IPS DF 4.7 (cell line): Measurements from ENCODE around the gene CAPZA2.
"Not testable (repeated sequence)": the region's sequence is repeated elsewhere in the genome, so short reads cannot be mapped to it uniquely, and the experiment has no call there.

Source experiments
- DNase-seq: peaks from one replicate; pipeline ENCODE4 v3.0.0-alpha.2; 2013; ENCODE audit warnings: low spot score; ENCODE audit errors: extremely low read depth

CAPZA2 gene

DNA sequence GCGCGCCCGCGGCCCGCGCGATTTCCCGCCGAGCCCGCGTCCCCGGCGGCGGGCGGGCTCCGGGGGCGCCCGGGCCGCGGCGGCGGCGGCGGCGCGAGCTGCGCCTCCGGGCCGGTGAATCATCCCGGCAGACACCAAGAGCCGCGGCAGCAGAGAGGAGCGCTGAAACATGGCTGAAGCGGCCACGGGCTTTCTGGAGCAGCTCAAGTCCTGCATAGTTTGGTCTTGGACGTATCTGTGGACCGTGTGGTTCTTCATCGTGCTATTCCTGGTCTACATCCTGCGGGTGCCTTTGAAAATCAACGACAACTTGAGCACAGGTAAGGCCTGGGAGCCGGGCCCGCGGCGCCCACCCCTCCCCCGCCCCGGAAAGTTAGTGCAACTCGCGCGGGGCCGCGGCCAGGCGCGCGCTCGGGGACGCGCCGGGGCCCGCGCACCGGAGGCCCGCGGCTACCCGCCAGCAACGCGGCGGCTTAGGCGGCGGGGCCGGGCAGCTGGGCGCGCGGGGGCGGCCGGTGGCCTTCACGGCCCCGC, 91.1 kb downstream of the CAPZA2 start, which contains the start of gene ST7:
ST7 (plus strand) TSS at position 130 of the 534 bp plus-strand sequence; CDS start at position 170, 40 bp downstream.
- DNase-seq: no peak

DNA sequence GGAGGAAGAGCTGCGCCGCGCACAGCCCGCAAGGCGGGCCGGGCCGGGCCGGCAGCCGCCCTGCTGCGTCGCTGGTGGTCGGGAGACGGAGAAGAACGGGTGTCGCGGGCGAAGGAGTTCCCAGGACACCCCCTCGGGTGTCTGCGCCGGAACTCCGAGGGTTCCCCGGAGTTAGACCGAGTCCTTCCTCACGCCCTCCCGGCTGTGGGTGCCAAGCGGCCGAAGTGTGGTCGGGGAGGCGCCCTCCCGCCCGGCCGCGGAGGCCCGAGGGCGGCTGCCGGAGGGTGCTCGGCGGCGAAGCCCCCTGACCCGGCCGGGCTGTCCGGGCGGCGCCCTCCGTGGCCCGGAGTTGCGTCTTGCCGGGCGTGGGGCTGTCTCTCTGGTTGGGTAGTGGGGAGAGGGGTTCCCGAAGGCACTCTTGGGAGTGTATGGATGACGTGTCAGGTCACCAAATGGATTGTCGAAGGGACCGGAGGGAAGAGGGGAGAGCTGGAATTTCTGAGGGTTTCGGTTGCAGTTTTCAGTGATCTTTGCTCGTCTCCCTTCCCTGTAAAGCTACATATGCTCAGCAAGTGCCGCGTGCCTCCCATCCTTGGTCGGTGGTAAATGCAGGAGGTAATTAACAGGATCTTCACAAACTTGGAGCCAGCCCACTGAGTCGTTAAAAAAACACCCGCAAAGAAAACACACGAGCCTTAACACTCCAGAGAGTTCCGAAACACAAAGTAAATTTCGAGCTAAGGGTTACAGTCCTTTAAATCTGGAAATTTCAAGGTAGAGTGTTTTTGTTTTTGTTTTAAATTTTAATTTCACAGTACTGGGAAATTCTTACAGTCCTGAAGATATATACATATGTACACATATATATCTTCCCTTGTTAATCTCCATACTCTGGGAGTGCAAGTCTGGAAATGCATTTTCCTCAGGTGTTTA, 91.8 kb downstream of the CAPZA2 start:
- DNase-seq: no peak

DNA sequence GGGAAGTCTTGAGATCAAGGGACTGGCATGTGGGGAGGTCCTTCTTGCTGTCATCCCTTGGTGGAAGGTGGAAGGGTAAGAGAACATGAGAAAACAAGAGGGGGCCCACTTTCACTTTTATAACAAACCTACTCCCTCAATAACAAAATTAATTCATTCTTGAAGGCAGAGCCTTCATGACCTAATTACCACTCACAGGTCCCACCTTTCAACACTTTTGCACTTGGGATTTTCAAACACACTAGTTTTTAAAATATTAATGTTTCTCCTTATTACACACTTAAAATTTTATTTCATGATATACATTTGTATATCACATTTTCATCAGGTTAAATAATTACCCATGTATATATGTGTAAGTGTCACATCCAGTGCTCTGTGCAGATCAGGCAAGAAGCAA, 93.0 kb downstream of the CAPZA2 start:
- no peak for DNase-seq

DNA sequence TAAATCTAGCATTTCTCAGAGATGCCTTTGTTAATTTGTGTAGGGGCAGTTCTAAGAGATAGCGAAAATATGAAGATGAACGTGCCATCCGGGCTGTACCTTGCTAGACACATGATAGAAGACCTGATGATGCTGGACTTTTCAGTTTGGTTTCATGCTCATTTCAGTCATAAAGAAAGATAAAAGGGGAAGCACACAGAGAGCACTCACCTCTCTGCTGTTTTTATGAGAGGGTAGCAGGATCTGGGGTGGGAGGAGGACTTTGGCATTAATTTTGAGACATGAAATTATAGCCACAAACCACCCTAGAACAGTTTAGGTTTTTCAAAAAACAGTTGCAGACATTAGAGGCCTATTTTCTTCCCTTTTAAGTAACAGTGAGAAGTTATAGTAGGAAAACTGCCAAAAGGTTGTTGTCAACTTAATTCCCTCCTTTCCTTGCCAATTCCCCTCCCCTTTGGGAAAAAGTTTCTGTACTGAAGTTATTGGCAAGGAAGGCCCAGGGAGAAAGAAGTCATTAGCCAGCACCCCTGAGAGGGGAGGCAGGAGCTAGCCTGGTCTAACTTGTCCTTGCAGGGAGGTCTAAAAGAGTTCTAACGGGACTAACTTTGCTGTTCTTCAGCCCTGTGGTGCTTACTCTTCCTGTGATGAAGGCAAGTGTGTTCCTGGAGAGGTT, 93.6 kb downstream of the CAPZA2 start:
- DNase-seq: no peak

DNA sequence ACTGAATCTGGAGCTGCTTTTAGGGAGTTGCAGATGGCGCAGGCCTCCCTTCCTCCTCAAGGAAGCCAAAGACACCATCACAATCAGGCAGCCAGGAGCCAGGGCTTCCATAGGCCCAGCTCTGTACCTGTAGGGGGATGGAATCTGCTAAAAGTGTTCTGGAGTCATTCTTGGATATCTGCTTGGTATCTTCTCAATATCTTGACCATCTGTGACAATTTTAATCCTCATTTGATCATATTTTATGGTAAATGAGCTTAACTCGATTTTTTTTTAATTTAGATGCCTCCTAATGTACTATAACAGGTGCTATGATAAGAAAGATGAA, 94.1 kb downstream of the CAPZA2 start:
- DNase-seq: no peak

DNA sequence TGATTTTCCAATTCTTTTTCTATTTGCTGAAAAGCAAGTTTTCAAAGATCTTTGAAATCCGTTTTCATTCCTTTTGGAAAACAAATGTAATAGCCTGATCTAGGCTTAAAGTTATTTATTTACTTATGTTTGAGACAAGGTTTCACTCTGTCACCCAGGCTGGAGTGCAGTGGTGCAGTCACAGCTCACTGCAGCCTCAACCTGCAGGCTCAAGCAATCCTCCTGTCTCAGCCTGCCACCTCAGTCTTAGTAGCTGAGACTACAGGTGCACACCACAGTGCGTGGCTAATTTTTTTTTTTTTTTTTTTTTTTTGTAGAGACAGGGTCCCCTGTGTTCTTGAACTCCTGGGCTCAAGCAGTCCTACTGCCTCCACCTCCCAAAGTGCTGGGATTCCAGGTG, 95.5 kb downstream of the CAPZA2 start:
- no peak for DNase-seq

DNA sequence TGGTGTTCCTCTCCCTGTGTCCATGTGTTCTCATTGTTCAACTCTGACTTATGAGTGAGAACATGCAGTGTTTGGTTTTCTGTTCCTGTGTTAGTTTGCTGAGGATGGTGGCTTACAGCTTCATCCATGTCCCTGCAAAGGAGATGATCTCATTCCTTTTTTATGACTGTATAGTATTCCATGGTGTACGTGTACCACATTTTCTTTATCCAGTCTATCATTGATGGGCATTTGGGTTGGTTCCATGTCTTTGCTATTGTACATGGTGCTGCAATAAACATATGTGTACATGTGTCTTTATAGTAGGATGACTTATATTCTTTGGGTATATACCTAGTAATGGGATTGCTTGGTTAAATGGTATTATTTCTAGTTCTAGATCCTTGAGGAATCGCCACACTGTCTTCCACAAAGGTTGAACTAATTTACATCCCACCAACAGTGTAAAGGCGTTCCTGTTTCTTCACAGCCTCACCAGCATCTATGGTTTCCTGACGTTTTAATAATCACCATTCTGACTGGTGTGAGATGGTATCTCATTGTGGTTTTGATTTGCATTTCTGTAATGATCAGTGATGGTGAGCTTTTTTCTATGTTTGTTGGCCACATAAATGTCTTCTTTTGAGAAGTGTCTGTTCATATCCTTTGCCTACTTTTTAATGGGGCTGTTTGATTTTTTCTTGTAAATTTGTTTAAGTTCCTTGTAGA, 99.7 kb downstream of the CAPZA2 start:
- not testable (repeated sequence) for DNase-seq

DNA sequence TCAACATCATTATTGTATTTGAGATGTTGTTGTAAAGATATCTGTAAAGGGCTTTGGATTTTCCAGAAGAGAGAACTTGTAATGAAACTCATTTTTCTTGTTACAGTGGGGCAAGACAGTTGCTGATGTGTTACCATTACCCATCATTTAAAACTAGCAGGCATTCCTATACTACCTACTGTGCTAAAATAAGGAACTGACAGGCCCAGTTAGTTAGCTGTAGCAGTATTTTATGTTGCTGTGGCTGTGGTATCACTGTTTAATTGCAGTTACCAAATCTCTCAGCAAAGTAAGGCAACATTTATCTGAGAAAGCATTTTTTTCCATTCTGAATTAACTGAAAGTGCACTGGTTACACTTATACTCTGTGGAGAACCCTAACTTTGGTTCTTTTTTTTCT, 100.8 kb downstream of the CAPZA2 start:
- DNase-seq: no peak

DNA sequence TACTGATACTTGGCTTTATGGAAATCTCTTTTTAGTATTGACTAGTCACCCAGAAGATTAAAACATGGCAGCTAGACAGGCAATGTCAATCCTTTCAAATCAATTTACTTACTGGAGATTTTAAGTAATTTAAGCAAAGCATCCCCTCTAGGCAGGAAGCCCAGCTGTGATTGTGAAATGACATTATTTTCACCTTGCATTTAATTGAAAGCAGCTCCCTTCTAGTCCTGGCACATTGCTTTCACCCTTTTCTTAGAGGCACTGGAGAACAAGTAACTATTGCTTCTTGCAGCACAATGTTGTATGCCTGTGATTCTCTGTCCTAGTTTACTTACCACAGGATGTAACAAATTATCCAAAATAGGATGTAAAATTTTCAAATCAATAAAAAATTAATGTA, 104.2 kb downstream of the CAPZA2 start:
- no peak for DNase-seq

DNA sequence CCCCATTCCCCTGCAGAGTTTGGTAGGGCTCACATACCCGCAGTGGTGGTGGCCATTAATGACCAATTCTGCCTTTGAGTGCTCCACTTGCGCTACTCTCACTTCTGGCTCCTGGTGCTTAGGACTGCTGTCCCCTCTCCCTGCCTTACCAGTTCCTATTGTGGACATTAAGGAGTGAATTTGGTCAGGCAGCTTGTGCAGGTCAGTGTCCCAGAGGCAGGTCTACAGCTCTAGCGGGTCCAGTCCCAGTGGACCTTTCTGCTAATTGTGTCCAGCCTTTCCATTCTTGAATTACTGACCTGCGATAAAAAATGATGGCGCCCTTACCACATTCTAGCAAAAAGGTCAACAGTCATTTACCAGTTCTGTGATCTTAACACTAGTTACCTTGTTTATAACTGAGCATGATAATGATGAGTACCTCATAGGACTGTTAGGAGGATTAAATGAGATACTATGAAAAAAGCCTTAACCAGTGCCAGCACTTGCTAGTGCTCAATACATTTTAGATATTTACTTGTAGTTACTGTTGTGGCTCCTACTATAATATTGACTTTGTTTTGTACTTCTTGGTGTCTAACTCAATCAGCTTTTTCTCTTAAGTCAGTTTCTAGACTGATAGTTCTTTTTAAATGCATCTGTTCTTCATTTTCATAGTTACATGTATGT, 105.0 kb downstream of the CAPZA2 start:
- no peak for DNase-seq

DNA sequence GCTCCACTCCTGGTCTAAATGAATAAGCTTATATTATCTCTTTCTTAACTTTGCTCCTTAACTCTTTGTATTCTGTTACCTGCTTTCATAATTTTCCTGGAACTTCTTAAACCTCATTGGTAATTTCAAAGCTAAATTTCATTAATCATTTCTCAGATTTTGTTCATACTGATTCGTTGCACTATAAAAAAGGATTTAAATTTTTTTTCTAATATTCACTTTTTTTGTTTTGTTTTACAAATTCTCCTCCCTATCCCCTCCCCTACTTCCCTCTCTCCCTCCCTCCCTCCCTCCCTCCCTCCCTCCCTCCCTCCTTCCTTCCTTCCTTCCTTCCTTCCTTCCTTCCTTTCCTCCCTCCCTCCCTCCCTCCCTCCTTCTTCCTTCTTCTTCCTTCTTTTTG, 105.6 kb downstream of the CAPZA2 start:
- DNase-seq: no peak

DNA sequence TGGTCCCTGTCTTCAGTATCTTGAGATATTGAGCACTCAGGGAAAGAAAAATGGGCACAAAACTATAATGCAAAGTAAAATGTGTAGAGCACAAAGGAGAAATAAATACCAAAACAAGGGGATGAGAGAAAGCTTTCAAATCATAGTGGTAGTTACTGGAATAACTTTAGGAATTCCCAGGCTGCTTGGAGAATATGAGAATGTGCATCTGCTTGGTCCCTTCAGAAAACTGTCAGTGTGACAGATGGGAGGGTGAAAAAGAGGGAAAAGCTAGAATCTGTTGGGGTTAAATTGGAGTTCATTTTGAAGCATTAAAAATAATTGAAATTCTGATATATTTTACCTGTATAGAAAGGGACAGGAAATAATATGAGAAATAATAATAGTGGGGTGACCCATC, 106.2 kb downstream of the CAPZA2 start:
- DNase-seq: no peak

DNA sequence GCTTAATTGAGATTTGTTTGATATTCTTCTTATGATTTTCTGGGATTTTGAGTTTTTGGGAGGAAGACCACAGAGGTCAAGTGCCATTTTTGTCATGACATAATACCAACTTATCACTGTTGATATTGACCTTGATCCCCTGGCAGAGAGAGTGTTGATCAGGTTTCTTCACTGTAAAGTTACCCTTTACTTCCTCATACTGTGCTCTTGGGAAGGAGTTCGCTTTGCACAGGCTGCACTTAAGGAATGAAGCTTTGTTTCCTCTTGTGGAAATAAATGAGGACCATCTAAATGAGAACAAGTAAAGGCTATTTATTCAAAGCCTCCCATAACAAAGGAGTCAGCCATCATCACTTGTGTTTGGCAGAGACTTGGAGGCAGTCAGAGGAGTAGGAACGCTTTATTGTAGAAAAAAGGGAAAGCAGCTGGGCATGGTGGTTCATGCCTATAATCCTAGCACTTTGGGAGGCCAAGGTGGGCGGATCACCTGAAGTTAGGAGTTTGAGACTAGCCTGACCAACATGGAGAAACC, 107.0 kb downstream of the CAPZA2 start:
- no peak for DNase-seq

DNA sequence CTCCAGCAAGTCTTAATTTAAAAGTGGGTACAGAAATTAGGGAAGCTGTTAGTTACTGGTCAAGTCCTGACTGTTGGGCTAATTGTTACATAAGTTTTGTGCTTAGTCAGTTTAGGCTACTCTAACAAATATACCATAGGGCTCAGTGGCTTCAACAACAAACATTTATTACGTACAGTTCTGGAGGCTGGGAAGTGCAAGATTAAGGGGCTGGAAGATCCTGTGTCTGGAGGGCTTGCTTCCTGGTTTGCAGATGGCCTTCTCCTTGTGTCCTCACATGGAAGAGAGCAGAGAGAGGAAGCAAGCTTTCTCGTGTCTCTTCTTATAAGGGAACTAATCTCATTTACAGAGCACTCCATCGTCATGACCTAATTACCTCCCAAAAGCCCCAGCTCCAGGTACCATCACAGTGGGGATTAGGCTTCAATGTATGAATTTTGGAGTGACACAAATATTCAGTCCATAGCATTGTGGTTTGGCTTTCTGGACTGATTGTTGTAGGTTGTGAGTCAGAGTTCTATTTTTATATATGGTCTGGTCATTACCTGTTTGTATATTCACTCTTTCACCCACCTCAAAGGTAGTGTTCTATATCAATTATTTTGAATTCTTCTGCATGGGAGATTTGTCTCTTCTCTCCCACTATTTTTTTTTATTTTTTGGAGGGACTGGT, 108.0 kb downstream of the CAPZA2 start:
- no peak for DNase-seq

DNA sequence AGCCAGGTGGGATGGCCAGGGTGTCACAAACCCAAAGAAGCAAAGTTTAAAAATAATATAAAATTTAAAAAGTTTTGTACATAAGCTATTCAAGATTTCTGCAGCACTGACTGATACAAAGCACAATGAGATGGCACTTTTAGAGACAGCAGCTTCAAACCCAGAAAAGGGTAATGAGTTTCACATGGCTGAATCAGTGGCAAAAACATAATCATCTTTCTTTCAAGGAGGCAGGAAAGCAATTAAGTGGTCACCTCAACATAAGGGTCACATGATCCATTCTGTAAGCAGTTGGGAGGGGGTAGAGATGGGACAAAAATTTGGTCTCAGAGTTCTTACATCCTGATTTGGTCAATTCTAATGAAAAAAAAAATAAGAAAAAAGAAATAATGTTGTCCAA, 108.8 kb downstream of the CAPZA2 start:
- DNase-seq: not testable (repeated sequence)
